BE2C (cell line): ENCODE measurements around the gene ANXA10.

Experiments used
- DNase-seq: peaks from one replicate; pipeline ENCODE4 v3.0.0-alpha.2; 2020
- H3K27me3 ChIP-seq: fragments of 250-450 bp; sonication (Bioruptor Pico); 2 replicates; pipeline ENCODE4 v1.5.1; 2020; ENCODE audit warnings: mild to moderate bottlenecking
- H3K36me3 ChIP-seq: fragments of 250-450 bp; sonication (Bioruptor Pico); 2 replicates; pipeline ENCODE4 v1.5.1; 2020; ENCODE audit warnings: mild to moderate bottlenecking
- H3K4me1 ChIP-seq: fragments of 250-450 bp; sonication (Bioruptor Pico); 2 replicates; pipeline ENCODE4 v1.5.1; 2020
- H3K4me3 ChIP-seq: 2 replicates; pipeline ENCODE4 v1.5.1; 2011; ENCODE audit warnings: low read depth, low read length
- H3K9me3 ChIP-seq: fragments of 250-450 bp; sonication (Bioruptor Pico); 2 replicates; pipeline ENCODE4 v1.5.1; 2020
- CTCF ChIP-seq: IDR thresholded peaks from 2 replicates; pipeline ENCODE4 v1.5.1; 2012; ENCODE audit warnings: mild to moderate bottlenecking, low read depth, low read length

The ANXA10 gene

GRCh38 chr4:168153596-168154440 lies 61.5 kb downstream of the ANXA10 start:
- H3K4me3 ChIP-seq, result peak overlapping the region; percentile 29
- DNase-seq, result peak; percentile 80
- no peaks in the 10 kb centered on the region; the same call in 1 of the 2 replicates for H3K9me3 ChIP-seq
- H3K4me1 ChIP-seq, result no peaks in the 10 kb centered on the region
- H3K36me3 ChIP-seq, result no peaks in the 10 kb centered on the region
- H3K27me3 ChIP-seq, result no peaks in the 10 kb centered on the region
- peak; percentile 81 for TF ChIP-seq CTCF

GRCh38 chr4:168154546-168155277 lies 62.4 kb downstream of the ANXA10 start:
- Histone ChIP-seq H3K4me1 (no peaks in the 10 kb centered on the region), H3K27me3 (no peaks in the 10 kb centered on the region), H3K4me3 (no peak overlapping the region), H3K9me3 (no peaks in the 10 kb centered on the region; the same call in 1 of the 2 replicates), H3K36me3 (no peaks in the 10 kb centered on the region)
- no peak for TF ChIP-seq CTCF
- DNase-seq, result no peak

- Histone ChIP-seq H3K4me1 (no peaks in the 10 kb centered on the region), H3K9me3 (no peaks in the 10 kb centered on the region; the same call in 1 of the 2 replicates), H3K36me3 (no peaks in the 10 kb centered on the region), H3K4me3 (no peak overlapping the region), H3K27me3 (no peaks in the 10 kb centered on the region)
- DNase-seq, result no peak
- no peak for TF ChIP-seq CTCF
These were observed 70.3 kb downstream of the ANXA10 start for GRCh38 chr4:168162604-168163003.

- Histone ChIP-seq H3K4me1 (no peaks in the 10 kb centered on the region), H3K9me3 (no peaks in the 10 kb centered on the region; the same call in 1 of the 2 replicates), H3K27me3 (no peaks in the 10 kb centered on the region), H3K36me3 (no peaks in the 10 kb centered on the region), H3K4me3 (no peak overlapping the region)
- no peak for TF ChIP-seq CTCF
- no peak for DNase-seq
These were observed 70.8 kb downstream of the ANXA10 start for GRCh38 chr4:168163106-168163505.

GRCh38 chr4:168164045-168164444 lies 71.7 kb downstream of the ANXA10 start:
- Histone ChIP-seq H3K4me1 (no peaks in the 10 kb centered on the region), H3K4me3 (no peak overlapping the region), H3K9me3 (no peaks in the 10 kb centered on the region), H3K27me3 (no peaks in the 10 kb centered on the region), H3K36me3 (no peaks in the 10 kb centered on the region)
- DNase-seq, result no peak
- TF ChIP-seq CTCF, result no peak
